Ishikawa (cell line): ENCODE results near the gene GPR63.

Experiments used
- CEBPB ChIP-seq: IDR thresholded peaks from 2 replicates; pipeline ENCODE4 v1.6.1; 2012
- CREB1 ChIP-seq: IDR thresholded peaks from 2 replicates; pipeline ENCODE4 v1.6.1; 2012; ENCODE audit warnings: low read depth
- EGR1 ChIP-seq: IDR thresholded peaks from 2 replicates; pipeline ENCODE4 v1.6.1; 2012
- EP300 ChIP-seq: IDR thresholded peaks from 2 replicates; pipeline ENCODE4 v1.6.1; 2012; ENCODE audit warnings: borderline replicate concordance
- FOXM1 ChIP-seq: IDR thresholded peaks from 2 replicates; pipeline ENCODE4 v1.6.1; 2012; ENCODE audit warnings: low read depth, borderline replicate concordance
- NFIC ChIP-seq: IDR thresholded peaks from 2 replicates; pipeline ENCODE4 v1.6.1; 2012
- RAD21 ChIP-seq: IDR thresholded peaks from 2 replicates; pipeline ENCODE4 v1.6.1; 2012; ENCODE audit warnings: low read depth
- TAF1 ChIP-seq: IDR thresholded peaks from 2 replicates; pipeline ENCODE4 v1.6.1; 2012; ENCODE audit warnings: low read depth, mild to moderate bottlenecking
- TCF12 ChIP-seq: IDR thresholded peaks from 2 replicates; pipeline ENCODE4 v1.6.1; 2012; ENCODE audit warnings: low read depth
- TEAD4 ChIP-seq: IDR thresholded peaks from 2 replicates; pipeline ENCODE4 v1.6.1; 2012
- YY1 ChIP-seq: IDR thresholded peaks from 2 replicates; pipeline ENCODE4 v1.6.1; 2012; ENCODE audit warnings: low read depth
- ZBTB7A ChIP-seq: IDR thresholded peaks from 2 replicates; pipeline ENCODE4 v1.6.1; 2012; ENCODE audit warnings: low read depth
- TF ChIP-seq, protein P1 (sequence below): IDR thresholded peaks from 2 replicates; pipeline ENCODE4 v1.6.1; 2012
- TF ChIP-seq, protein P2 (sequence below): IDR thresholded peaks from 2 replicates; pipeline ENCODE4 v1.6.1; 2012
- TF ChIP-seq, protein P3 (sequence below): IDR thresholded peaks from 2 replicates; pipeline ENCODE4 v1.6.1; 2012; ENCODE audit warnings: low read depth, mild to moderate bottlenecking

The GPR63 gene

DNA sequence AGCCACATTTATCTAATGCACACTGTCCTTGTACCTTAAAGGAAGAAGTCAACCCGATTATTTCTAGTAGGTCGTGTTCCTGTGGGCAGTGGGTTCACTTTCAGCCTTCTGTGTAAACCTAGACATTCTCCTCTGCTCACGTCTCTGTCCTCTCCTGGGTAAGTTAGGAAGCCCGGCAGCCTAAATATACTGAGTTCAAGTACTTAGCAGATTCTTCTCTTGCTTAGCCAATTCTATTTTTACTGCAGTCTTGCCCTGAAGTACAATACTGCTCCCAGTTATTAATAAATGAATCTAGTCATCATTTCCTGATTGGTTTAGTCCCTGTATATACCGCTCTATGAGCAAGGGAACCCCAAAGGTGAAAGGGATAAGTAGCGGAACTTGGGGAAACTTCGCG is 14.6 kb upstream of the GPR63 start:
- TF ChIP-seq RAD21 (no peak), EGR1 (no peak), TAF1 (no peak), TEAD4 (no peak), FOXM1 (no peak), CEBPB (no peak), YY1 (no peak), NFIC (no peak), CREB1 (no peak), TCF12 (no peak), EP300 (no peak), ZBTB7A (no peak)
- TF ChIP-seq, protein P1, sequence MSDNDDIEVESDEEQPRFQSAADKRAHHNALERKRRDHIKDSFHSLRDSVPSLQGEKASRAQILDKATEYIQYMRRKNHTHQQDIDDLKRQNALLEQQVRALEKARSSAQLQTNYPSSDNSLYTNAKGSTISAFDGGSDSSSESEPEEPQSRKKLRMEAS: no peak
- TF ChIP-seq, protein P2, sequence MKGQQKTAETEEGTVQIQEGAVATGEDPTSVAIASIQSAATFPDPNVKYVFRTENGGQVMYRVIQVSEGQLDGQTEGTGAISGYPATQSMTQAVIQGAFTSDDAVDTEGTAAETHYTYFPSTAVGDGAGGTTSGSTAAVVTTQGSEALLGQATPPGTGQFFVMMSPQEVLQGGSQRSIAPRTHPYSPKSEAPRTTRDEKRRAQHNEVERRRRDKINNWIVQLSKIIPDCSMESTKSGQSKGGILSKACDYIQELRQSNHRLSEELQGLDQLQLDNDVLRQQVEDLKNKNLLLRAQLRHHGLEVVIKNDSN: no peak
- TF ChIP-seq, protein P3, sequence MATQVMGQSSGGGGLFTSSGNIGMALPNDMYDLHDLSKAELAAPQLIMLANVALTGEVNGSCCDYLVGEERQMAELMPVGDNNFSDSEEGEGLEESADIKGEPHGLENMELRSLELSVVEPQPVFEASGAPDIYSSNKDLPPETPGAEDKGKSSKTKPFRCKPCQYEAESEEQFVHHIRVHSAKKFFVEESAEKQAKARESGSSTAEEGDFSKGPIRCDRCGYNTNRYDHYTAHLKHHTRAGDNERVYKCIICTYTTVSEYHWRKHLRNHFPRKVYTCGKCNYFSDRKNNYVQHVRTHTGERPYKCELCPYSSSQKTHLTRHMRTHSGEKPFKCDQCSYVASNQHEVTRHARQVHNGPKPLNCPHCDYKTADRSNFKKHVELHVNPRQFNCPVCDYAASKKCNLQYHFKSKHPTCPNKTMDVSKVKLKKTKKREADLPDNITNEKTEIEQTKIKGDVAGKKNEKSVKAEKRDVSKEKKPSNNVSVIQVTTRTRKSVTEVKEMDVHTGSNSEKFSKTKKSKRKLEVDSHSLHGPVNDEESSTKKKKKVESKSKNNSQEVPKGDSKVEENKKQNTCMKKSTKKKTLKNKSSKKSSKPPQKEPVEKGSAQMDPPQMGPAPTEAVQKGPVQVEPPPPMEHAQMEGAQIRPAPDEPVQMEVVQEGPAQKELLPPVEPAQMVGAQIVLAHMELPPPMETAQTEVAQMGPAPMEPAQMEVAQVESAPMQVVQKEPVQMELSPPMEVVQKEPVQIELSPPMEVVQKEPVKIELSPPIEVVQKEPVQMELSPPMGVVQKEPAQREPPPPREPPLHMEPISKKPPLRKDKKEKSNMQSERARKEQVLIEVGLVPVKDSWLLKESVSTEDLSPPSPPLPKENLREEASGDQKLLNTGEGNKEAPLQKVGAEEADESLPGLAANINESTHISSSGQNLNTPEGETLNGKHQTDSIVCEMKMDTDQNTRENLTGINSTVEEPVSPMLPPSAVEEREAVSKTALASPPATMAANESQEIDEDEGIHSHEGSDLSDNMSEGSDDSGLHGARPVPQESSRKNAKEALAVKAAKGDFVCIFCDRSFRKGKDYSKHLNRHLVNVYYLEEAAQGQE: no peak

DNA sequence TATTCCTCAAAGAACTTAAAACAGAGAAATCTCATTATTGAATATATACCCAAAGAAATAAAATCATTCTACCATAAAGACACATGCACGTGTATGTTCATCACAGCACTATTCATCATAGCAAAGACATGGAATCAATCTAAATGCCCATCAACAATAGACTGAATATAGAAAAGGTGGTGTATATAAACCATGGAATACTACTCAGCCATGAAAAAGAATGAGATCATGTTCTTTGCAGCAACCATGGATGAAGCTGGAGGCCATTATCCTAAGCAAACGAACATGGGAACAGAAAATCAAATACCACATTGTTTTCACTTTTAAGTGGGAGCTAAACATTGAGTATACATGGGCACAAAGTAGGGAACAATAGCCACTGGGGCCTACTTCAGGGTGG is 12.3 kb upstream of the GPR63 start:
- TF ChIP-seq, protein P2: no peak
- TF ChIP-seq TEAD4 (no peak), CEBPB (no peak), EP300 (no peak), EGR1 (no peak), TAF1 (no peak), TCF12 (no peak), FOXM1 (no peak)
- TF ChIP-seq, protein P3: no peak

DNA sequence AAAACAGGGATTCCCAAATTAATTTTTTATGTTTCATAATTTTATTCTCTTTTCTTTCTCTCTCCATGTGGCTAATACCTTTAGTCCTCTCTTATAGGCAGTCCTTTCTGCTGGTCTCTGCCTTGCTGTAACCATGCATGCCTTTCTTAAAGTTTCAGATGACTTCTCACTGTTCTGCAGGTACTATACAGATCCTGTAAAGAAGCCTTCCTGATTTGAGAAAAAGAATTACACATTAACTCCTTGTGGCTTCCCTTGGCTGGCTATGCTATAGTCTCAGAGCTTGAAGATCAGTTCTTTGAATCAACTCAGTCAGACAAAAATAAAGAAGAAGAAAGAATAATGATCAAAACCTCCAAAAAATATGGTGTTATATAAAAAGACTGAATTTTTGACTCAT is 7.3 kb upstream of the GPR63 start:
- no peak for TF ChIP-seq EGR1
- TF ChIP-seq, protein P2: no peak
- TF ChIP-seq CREB1: no peak
- no peak for TF ChIP-seq FOXM1
- no peak for TF ChIP-seq YY1
- no peak for TF ChIP-seq TCF12
- TF ChIP-seq NFIC: no peak
- TF ChIP-seq, protein P1: no peak
- no peak for TF ChIP-seq TEAD4
- no peak for TF ChIP-seq RAD21
- no peak for TF ChIP-seq TAF1
- TF ChIP-seq, protein P3: no peak
- no peak for TF ChIP-seq CEBPB
- TF ChIP-seq ZBTB7A: no peak
- no peak for TF ChIP-seq EP300

DNA sequence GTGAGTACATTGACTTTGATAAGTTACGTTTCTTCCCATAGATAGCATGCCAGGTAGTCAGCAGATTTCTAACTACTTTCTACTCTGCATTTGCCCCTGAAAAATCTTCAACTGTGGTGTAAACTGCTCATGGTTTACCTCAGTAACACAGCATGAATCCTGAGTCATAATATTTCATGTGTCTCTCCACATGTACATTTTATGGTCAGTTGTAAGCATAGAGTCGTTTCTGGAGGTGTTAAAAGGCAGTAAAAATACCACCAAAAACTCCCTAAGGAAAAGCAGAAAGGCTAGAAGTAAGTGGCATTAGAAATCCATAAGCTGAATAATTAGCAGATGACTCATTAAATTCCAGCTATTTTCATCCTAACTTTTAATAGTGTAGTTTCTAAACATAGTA is 4.1 kb upstream of the GPR63 start:
- TF ChIP-seq EGR1: no peak
- TF ChIP-seq RAD21: no peak
- TF ChIP-seq TCF12: no peak
- TF ChIP-seq FOXM1: no peak
- TF ChIP-seq, protein P1: no peak
- no peak for TF ChIP-seq ZBTB7A
- TF ChIP-seq CREB1: no peak
- TF ChIP-seq CEBPB: no peak
- TF ChIP-seq TEAD4: no peak
- TF ChIP-seq, protein P2: no peak
- no peak for TF ChIP-seq YY1
- TF ChIP-seq NFIC: no peak
- no peak for TF ChIP-seq EP300
- TF ChIP-seq TAF1: no peak
- TF ChIP-seq, protein P3: no peak
